ENCODE data around the gene HK1. TPM values are rescaled to one million over a fixed set of nuclear protein-coding genes. Genes with fewer than 3 reads are reported as not detected.
"Not testable (repeated sequence)": the region's sequence is repeated elsewhere in the genome, so short reads cannot be mapped to it uniquely, and the experiment has no call there.

Gene HK1
- total RNA-seq, 1 donor from 2014 or later = 168 TPM

DNA sequence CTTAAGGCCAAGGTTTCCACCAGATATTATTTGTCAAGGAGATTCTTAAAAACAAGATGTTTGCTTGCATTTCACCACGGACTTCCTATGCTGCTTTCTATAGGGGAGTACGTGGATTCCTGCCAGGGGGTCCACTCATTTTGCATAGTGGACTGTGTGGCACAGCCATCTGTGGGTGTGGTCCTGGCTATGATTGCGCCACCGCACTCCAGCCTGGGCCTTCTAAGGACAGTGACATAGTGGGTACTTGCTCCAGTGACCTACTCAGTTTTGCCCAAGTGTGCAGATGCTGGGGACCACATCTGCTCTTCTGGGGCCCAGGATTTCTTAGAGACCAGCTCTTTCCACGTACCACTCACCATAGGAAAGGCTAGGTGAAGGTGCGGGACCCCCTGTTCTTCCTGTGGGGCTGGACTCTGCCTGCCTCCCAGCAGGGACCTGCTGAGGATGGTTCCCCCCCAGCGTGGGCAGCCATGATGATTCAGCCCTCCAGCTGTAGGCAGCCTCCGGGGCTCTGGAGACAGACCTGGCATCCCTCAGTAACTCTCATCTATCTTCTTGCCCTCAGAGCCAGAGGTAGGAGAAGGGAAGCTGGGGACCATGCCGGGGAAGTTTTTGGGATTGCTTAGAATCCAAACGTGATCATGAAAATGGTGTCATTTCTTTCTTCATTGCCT, 42.9 kb downstream of the HK1 start:
- intact Hi-C loops (cut with DNase I) = no loop called here
- ATAC-seq (ENCODE audit: poor library complexity) = no peak
- DNase-seq = peak; percentile 64

DNA sequence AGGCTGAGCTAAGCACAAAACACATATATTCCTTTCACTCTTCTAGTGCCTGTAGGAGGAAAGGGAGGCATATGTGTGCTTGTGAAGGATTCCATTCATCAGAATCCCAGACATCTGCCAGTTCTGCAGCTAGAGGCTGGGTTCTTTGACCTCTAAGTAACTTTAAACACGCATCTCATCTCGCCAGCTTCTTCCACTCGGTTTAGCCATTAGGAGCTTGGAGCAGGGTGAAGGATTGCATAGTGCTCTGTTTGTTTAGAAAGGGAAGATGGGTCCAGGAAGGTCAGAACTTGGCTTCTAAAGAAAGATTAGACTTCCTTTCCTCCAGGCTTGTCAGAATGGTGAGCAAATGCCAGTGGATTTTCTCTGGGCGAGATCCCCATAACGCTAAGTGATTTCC, 43.6 kb downstream of the HK1 start:
- ATAC-seq (ENCODE audit: poor library complexity) (no peak), DNase-seq (no peak)
- intact Hi-C loops (cut with DNase I) = no loop called here

DNA sequence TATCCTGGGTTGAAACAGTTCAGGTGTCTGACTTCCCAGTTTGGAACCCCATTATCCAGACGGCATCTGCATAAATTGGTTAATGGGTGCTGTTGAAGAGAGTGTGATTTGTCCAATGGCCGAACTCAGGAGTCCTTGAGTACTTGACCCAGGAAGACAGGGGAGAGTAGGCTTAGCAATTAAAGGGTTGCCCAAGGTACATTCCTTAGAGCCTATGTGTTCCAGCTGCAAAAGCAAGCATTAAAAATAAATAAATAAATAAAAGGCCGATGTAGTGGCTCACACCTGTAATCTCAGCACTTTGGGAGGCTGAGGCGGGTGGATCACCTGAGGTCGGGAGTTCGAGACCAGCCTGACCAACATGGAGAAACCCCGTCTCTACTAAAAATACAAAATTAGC, 44.0 kb downstream of the HK1 start:
- DNase-seq; ATAC-seq (ENCODE audit: poor library complexity); intact Hi-C loops (cut with DNase I): not testable (repeated sequence)

DNA sequence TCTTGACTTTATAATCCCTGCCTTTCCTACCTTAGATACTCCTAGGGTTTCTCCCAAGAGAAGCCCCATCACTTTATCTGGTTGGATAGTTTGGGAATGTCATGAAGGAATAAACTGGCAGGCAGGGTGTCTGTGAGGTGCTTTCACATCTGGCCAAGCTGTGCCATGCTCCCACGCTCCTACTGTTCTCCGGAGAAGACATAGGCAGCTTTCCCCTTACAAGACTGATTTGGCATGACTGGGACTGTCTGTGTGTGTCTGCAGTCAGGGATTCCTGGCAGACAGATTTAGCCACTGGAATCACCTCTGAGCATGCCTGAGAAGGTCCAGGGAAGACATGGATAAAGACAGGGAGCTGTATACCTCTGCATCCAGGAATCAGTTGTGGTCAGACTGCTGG, 45.3 kb downstream of the HK1 start:
- intact Hi-C loops (cut with DNase I) = no loop called here
- DNase-seq = no peak
- ATAC-seq (ENCODE audit: poor library complexity) = no peak

DNA sequence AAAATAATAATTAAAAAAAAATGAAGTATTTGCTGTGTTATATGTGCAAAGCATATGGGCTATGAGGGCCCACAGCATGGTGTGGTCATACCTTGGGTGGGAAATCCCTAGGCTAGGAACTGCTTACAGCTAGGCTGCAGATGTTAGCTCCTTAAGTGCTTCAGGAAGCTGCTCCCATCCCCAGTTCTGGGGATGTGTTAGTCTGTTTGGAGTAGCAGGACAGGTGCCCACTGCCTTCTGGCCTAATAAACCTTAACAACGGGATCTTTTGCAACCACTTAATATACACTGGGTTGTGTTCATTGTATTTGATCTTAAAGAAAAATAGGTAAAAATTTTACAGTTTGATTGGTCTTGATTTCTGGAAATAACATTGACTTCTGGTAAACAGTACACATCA, 46.3 kb downstream of the HK1 start:
- DNase-seq (no peak), ATAC-seq (ENCODE audit: poor library complexity) (no peak)
- intact Hi-C loops (cut with DNase I) = no loop called here

DNA sequence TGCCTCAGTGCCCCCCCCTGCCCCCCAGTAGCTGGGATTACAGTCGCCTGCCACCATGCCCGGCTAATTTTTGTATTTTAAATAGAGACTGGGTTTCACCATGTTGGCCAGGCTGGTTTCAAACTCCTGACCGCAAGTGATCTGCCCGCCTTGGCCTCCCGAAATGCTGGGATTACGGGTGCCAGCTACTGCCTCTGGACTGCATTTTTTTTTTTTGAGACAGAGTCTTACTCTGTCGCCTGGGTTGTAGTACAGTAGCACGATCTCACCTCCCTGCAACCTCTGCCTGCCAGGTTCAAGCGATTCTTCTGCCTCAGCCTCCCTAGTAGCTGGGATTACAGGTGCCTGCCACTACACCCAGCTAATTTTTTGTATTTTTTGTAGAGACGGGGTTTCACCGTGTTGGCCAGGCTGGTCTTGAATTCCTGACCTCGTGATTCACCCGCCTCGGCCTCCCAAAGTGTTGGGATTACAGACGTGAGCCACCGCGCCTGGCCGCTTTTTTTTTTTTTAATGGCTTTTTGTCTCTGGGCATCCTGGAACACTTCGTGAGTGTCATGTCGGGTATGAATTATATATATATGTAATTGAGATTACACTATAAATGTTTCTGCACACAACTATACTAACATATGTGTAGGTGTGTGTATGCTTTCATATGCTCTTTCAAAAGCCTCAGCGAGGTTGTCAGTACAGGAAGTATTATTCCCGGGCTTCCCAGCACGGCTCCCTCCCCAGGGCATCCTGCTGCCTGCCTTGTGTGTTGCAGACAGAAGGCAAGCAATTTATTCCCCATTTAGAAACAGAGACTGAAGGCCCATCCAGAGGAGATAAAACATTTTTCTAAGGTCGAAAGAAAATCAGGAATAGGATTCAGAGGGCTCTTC, 47.6 kb downstream of the HK1 start:
- ATAC-seq (ENCODE audit: poor library complexity) = peak; percentile 30
- DNase-seq = not testable (repeated sequence)

GRCh38 chr10:69326692-69327091, 48.4 kb downstream of the HK1 start:
- intact Hi-C loops (cut with DNase I) = no loop called here
- DNase-seq (no peak), ATAC-seq (ENCODE audit: poor library complexity) (no peak)

More for the DNA sequence above, 47.6 kb downstream of the HK1 start:
- intact Hi-C loops (cut with DNase I) = not testable (repeated sequence)

- peak; percentile 90 for ATAC-seq (ENCODE audit: poor library complexity)
- intact Hi-C loops (cut with DNase I) = no loop called here
- DNase-seq = peak; percentile 86
These were observed 49.4 kb downstream of the HK1 start for GRCh38 chr10:69327463-69328379.

DNA sequence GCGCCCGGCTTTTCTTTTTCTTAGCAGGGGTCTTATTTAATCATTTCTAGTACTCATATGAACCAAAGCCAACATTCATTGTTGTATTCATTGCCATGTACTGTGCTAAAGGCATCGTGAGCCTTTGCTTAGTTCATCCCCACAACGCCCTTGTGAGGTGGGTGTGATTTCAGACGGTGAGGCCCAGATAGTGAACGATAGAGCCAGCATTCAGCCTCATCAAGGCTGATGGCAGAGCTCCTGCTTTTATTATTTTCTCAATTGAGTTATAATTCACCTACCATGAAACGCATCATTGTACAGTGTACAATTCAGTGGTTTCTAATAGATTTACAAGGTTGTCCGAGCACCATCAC, 50.1 kb downstream of the HK1 start:
- ATAC-seq (ENCODE audit: poor library complexity) = peak; percentile 4
- intact Hi-C loops (cut with DNase I) = no loop called here

DNA sequence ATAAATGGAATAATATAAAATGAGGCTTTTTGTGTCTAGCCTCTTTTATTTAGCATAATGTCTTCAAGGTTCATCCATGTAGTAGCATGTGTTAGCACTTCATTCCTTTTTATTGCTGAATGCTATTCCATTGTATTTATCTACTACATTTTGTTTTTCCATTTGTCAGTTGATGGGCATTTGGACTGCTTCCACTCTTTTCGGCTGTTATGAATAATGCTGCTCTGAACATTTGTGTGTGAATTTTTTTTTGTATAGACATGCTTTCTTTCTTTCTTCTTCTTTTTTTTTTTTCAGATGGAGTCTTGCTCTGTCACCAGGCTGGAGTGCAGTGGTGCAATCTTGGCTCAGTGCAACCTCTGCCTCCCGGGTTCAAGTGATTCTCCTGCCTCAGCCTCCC, 50.6 kb downstream of the HK1 start:
- DNase-seq; intact Hi-C loops (cut with DNase I); ATAC-seq (ENCODE audit: poor library complexity): not testable (repeated sequence)

More for the DNA sequence above, 50.1 kb downstream of the HK1 start:
- no peak for DNase-seq

DNA sequence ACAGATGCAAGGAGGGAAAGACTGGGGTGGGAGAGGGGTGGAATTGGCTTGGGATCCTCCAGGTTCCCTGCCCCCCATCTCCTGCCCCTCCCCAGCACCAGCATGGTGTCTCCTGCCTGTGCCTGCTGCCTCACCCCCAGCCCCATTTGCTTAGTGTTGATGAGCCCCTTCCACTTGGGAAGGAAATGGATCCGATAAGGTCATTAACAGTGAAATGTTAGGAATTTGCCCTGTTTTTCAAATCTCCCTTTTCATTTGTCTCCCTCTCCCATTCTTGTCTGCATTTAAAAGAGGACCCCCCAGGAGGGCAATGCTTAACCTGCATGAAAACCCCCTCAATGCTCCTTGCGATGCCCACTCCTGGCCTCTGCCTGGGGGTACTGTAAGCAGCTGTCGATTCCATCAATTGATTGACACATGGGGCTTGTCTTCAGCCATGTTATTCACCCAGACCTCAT, 51.5 kb downstream of the HK1 start:
- DNase-seq (no peak), ATAC-seq (ENCODE audit: poor library complexity) (no peak)
- intact Hi-C loops (cut with DNase I) = no loop called here

DNA sequence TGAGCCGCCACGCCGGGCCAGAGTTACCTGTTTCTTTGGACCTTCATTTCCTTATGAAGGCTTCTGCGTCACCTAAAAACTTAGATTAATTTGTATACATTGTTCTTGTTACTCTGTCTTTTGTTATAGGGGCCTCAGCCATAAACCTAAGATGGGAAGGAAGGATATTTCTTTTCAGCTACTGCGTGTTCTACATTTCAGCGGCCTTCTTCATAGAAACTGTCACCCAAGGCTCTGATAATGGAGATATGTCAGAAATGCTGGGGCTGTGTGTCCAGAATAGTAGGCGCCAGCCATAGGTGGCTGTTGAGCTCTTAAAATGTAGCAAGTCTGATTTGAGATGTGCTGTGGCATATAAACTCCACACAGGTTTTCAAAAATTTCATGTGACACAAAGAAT, 52.9 kb downstream of the HK1 start:
- intact Hi-C loops (cut with DNase I) = no loop called here
- DNase-seq (no peak), ATAC-seq (ENCODE audit: poor library complexity) (no peak)

DNA sequence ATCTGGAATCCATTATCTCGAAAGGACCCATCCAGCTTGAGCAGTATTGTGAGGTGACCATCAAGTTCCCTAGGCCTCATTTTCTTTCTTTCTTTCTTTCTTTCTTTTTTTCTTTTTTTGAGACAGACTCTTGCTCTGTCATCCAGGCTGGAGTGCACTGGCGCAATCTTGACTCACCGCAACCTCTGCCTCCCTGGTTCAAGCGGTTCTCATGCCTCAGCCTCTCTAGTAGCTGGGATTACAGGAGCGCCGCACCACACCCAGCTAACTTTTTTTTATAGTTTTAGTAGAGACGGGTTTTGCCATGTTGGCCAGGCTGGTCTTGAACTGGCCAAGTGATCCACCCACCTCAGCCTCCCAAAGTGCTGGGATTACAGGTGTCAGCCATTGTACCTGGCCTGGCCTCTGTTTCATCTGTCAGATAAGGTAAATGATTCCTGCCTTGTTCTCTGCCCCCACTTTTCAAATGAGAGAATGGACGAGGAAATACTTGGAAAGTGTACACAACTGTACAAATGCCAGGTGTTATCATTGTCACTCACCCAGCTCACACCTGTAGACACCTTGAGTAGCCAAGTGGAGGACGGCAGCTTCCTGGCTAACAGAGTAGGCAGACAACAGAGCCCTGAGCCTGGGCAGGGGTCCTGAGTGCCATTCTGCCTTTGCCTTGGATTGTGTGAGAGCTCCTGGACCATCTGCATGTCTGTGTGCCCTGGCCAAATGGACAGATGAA, 54.1 kb downstream of the HK1 start:
- intact Hi-C loops (cut with DNase I) = no loop called here
- no peak for DNase-seq
- no peak for ATAC-seq (ENCODE audit: poor library complexity)

GRCh38 chr10:69333205-69333604, 54.9 kb downstream of the HK1 start:
- DNase-seq (no peak), ATAC-seq (ENCODE audit: poor library complexity) (peak; percentile 64)
- intact Hi-C loops (cut with DNase I) = no loop called here

DNA sequence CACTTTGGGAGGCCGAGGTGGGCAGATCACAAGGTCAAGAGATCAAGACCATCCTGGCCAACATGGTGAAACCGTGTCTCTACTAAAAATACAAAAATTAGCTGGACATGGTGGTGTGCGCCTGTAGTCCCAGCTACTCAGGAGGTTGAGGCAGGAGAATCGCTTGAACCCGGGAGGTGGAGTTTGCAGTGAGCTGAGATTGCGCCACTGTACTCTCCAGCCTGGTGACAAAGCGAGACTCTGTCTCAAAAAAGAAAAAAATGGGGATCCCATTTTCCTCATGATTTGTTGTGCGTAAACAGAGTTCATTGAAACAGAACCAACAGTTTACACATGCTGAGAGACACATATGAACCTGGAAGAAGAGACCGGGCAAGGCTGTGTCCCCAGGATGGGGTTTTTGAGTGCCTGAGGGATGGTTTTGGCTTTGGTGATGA, 55.6 kb downstream of the HK1 start:
- intact Hi-C loops (cut with DNase I); ATAC-seq (ENCODE audit: poor library complexity); DNase-seq: not testable (repeated sequence)

GRCh38 chr10:69334302-69335062, 56.2 kb downstream of the HK1 start:
- DNase-seq = no peak
- peak; percentile 5 for ATAC-seq (ENCODE audit: poor library complexity)
- intact Hi-C loops (cut with DNase I) = no loop called here

- ATAC-seq (ENCODE audit: poor library complexity) = peak; percentile 59
These were observed 56.8 kb downstream of the HK1 start for GRCh38 chr10:69335063-69335587.

More at GRCh38 chr10:69335063-69335587, 56.8 kb downstream of the HK1 start:
- DNase-seq = peak; percentile 83
- intact Hi-C loops (cut with DNase I) = no loop called here

All from Right ventricle myocardium superior (tissue), 1 donor.